ENCODE data around the gene C6orf15.
"Not testable (repeated sequence)": the region's sequence is repeated elsewhere in the genome, so short reads cannot be mapped to it uniquely, and the experiment has no call there.

C6orf15 gene

DNA sequence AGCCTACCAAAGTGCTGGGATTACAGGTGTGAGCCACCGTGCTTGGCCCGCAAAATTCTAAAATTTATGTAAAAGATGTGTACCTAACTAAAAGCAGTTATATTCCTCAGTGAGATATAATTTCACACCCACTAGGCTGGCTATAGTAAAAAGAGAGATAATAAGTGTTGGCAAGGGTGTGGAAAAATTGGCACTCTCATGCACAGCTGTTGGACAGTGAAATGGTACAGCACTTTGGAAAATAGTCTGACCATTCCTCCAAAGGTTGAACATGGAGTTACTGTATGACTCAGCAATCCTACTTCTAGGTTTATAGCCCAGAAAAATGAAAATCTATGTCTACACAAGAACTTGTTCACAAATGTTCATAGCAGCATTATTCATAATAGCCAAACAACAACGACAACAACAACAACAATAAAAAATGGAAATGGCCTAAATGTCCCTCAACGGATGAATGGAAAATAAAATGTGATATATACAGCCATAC lies 13.9 kb downstream of the C6orf15 start:
- no peak for DNase-seq

DNA sequence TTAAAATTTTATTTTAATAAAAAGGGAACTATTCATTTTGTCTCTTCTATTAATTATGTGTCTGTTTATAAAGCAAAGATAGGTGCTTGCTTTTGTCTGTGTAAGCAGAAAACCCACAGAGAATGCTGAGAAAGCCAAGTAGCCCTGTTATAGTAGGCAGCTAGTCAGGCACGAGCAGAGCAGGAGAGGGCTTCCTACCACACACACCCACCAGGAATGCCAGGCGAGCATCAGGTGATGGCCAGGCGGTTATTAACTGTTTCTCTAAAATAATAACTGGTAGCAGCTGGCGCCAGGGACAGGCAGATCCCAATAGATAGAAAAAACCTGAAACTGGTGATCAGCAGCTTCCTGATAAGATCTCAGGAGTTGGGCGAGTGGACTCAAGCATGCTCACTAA lies 15.7 kb downstream of the C6orf15 start:
- no peak for DNase-seq

DNA sequence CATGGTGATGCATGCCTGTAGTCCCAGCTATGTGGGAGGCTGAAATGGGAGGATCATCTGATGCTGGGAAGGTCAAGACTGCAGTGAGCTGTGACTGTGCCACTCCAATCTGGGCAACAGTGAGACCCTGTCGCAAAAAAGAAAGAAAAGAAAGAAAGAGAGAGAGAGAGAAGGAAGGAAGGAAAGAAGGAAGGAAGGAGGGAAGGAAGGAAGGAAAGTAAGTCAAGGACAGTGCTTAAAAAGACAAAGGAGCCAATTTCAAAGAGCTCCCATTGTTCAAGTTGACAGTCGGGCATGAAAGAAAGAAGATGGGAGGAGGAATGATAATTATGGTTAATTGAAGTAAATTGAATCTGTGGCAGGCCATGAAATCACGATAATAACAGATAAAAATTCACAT lies 16.2 kb downstream of the C6orf15 start:
- DNase-seq, result no peak

GRCh38 chr6:31094389-31094881 lies 17.9 kb downstream of the C6orf15 start:
- DNase-seq, result peak in 2 of 4 experiments; percentile 18 to 39

DNA sequence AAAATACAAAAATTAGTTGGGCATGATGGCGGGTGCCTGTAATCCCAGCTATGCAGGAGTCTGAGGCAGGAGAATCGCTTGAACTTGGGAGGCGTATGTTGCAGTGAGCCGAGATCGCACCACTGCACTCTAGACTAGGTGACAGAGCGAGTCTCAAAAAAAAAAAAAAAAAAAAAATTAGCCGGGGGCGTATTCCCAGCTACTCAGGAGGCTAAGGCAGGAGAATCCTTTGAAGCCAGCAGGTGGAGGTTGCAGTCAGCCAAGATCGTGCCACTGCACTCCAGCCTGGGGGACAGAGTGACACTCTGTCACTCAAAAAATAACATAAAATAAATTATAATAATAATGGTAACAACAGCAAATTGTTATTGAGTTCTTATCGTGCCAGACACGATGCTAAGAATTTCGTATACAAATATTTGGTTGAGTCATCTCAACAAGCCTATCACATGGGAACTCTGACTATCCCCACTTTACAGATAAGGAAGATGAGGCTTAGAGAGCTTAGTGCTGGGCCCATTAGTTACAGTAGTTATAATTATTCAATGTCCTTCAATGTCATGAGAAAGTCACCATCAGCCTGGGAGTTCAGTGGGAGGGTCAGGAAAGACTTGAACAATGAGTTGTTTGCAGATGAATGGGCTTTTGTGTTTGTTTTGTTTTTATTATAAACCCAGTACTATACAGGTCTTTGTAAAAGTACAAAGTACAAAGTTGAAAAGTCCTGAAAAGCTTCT lies 19.4 kb downstream of the C6orf15 start:
- DNase-seq, result no peak

DNA sequence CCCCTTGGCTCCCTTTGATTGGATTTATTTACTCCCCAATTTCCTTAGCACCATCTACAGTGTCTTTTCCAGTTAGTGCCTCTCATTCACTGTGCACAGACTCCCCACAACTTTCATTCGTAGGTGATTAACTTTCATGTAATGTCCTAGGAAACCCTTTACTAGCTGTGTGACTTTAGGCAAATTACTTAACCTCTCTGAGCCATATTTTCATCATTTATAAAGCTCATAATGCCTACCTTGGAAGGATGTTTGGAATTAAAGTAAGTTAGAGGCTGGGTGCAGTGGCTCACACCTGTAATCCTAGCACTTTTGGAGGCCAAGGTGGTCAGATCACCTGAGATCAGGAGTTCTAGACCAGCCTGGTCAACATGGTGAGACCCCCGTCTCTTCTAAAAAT lies 20.1 kb downstream of the C6orf15 start:
- DNase-seq, result no peak

GRCh38 chr6:31091680-31092079 lies 20.7 kb downstream of the C6orf15 start:
- no peak for DNase-seq

DNA sequence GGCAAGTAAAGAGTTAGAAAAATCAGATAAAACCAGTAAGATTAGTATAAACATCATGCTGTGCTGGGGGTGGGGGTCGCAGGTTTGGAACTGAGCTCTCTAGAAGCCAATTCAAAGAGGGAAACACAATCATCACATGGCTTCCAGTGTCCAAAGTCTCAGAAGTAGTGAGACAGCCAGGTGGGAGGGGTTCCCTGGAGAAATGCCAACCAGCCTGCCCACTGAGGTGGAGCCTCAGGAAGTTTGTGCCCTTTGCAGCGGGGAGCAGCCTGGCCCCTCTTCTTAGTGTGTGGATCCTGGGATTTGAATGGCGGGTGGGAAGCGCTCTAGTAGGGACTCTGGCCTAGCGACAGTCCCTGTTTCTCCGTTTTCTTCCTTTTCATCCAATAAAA lies 21.4 kb downstream of the C6orf15 start:
- no peak for DNase-seq

- no peak for DNase-seq
These were observed 22.0 kb downstream of the C6orf15 start for GRCh38 chr6:31090275-31090972.

DNA sequence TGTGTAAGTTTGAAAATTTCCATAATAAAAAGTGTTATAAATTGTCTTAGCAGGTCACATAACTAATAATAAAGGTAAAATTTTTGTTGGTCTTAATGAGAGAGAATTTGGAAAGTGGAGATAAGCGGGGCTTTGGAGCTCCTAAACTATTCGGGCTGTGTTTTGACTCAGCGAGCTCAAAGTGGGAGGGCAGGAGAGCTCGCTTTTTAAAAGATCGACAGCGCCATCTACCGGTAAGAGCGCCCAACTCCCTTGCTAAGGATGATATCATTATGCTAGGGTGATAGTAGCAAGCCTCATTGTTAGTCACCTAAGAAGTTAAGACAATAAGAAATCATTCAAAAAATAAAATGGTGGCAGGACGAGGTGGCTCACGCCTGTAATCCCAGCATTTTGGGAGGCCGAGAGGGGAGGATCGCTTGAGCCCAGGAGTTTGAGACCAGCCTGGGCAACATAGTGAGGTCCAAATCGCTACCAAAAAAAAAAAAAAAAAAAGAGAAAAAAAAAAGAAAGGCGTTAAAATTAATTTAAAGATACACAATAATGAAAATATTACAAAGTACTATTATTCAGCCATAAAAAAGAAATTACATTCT lies 24.8 kb downstream of the C6orf15 start:
- DNase-seq, result peak; percentile 76 to 92 (median 79)

DNA sequence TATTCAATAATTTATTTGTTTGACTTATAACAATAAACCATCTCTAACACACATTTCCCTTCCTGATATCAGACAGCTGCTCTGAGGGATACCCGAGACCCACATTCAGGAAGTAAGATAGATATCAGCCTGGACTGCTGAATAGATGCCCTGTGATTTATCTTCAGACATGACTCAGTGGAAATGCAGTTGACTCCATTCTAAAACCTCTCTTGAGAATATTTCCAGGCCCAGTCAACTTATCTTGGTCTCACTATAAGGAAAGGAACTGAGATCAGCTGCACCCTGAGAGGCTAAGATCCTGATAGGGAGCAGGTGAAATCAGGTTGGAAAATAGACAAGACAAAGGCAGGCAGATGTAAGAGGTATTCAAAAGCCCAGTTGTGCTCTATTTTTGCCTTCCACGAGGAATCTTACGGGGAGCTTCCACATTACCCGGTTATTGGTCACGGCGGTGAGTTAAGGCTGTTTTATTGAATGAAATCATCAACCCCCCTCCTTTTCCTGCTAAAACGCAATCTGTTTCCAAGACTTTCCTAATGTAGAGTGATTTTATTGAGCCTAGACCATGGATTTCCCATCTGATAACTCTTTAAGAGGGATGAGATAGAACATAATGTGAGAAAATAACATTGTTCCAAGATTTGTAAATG lies 25.5 kb downstream of the C6orf15 start:
- DNase-seq, result no peak

GRCh38 chr6:31083742-31084354 lies 28.5 kb downstream of the C6orf15 start:
- peak in 3 of 4 experiments; percentile 4 to 12 (median 8) for DNase-seq

- no peak for DNase-seq
These were observed 30.5 kb downstream of the C6orf15 start for GRCh38 chr6:31081872-31082271.

DNA sequence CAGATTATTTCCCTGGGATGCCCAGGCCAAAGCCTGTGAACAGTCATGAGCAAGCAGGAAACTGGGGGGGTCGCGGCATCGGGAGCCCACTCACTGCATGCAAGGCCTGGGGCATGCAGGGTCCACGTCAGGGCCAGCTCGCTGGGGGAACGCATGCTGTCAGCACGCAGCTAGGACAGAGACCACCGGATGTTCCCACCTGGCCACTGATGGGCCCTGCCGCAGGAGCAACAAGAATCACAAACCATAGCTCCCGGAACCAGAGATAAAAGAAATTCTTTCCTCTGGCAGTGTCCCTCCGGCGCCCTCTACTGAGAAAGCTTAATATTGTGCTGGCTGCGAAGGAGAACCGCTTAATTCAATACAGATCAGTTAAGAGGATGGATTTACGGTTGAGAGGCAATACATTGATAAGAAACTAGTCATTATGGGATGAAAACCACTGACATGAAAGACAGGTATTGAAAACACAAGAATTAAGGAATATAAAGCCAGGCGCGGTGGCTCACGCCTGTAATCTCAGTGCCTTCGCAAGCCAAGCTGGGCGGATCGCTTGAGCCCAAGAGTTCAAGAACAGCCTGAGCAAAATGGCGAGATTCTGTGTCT lies 32.6 kb downstream of the C6orf15 start:
- DNase-seq, result peak; percentile 32 to 62 (median 44)

GRCh38 chr6:31076611-31077010 lies 35.8 kb downstream of the C6orf15 start:
- no peak for DNase-seq

GRCh38 chr6:31075528-31075927 lies 36.8 kb downstream of the C6orf15 start:
- no peak for DNase-seq

DNA sequence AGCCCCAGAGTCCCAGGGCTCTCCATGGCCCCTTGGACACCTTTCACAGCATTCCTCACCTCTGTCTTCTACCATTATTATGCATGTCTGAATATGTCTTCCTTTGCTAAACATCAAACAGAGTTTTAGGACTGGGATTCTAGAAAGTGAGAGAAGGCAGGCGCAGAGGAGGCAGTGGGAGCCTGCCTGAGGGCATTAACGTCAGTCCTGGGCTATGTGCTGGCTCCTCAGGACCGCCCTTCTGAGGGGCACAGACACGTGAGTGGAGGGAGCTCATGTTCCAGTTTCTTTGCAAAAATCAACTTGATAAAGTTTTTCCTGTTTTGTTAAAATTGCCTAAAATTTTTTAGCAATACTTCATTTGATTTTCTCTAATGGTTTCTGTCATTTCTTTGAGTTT lies 38.0 kb downstream of the C6orf15 start:
- no peak for DNase-seq

DNA sequence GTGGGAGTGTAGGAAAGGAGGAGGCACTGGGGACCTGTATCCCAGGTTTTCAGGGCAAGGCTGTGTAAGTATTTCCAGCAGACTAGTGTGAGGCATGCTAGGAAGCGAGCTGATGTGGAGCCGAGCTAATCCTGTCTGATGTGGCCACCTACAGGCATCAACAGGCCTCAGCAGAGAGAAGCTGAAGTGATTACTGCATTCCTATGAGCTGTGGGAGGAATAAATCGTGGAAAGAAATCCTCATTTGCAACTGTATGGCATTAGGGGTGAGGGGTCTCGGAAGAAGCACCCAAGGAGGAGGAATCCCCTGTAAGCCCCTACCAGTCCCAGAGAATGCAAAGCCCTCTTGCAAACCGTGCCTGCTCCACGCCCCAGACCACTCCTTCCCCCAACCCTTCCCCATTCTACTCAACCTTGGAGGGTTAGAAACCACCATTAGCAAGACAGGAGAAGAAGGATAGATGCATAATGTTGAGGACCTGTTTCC lies 41.6 kb downstream of the C6orf15 start:
- no peak for DNase-seq

DNA sequence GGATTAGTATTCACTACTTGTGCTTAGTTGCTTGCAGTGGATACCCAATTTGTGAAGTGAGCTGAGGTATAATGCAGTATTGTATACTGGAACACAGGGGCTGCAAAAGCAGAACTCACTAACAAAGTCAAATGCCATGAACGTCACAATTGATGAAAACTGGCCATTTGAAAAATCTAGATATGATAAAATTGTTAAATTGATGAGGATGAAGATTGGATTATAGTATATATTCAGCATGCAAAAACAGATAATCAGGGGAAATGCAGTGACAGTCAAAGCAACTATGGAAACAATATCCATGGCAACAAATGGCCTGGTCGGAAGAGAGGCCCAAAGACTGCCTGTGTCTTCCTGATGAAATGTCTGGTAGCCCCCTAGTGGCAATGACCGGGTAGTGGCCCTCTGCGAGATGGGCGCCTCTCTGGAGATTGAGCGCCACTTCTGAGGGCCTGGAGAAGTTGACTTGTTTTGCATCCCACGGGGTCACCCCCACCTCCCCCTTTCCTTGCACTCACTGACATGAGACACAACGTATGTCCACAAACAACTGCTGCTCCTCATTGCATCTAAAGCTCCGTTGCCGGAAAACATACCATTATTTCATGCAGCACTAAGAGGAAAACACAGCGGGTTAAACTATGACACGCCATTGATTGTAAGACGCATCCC lies 43.6 kb downstream of the C6orf15 start:
- DNase-seq, result peak; percentile 29 to 46 (median 44)

DNA sequence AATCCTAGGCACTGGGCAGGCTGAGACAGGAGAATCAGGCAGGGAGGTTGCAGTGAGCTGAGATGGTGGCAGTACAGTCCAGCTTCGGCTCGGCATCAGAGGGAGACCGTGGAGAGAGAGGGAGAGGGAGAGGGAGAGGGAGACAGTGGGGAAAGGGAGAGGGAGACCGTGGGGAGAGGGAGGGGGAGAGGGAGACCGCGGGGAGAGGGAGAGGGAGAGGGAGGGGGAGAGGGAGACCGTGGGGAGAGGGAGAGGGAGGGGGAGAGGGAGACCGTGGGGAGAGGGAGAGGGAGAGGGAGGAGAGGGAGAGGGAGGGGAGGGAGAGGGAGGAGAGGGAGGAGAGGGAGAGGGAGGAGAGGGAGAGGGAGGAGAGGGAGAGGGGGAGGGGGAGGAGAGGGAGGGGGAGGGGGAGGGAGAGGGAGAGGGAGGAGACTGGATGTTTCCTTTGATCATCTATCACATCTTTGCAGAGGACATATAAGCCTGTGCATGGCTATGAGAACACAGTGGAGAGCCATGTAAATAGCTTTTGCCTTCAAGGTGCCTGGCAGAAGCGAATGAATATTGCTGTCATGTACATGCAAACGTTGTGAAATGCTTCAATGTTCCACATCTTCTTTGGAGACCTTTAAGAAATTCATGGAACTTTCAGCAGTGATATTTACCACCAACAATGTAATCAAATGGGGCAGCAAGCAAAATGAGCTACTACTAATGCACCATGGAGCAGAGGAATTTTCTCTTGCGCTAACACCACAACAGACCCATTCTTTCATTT lies 44.3 kb downstream of the C6orf15 start:
- not testable (repeated sequence) for DNase-seq

DNA sequence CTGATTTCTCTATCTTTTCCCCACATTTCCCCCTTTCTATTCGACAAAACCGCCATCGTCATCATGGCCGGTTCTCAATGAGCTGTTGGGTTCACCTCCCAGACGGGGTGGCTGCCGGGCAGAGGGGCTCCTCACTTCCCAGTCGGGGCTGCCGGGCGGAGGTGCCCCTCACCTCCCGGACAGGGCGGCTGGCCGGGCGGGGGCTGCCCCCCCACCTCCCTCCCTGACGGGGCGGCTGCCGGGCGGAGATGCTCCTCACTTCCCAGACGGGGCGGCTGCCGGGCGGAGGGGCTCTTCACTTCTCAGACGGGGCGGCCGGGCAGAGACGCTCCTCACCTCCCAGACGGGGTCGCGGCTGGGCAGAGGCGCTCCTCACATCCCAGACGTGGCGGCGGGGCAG lies 45.3 kb downstream of the C6orf15 start:
- DNase-seq, result not testable (repeated sequence)
